ENCODE results near the gene C1orf216. TPM values are rescaled to one million over a fixed set of nuclear protein-coding genes. Genes with fewer than 3 reads are reported as not detected.

Gene C1orf216
- total RNA-seq, 1 donor from 2014 or later = 20.7 TPM

Other genes starting within 250 kb of the C1orf216 start
- gene KIAA0319L, start 161.5 kb downstream of the C1orf216 start, total RNA-seq = 66.9 TPM
- 28.6 TPM for gene NCDN, start 161.1 kb downstream of the C1orf216 start, total RNA-seq
- gene TFAP2E, start 145.6 kb downstream of the C1orf216 start, total RNA-seq = 3.4 TPM
- gene PSMB2, start 77.4 kb downstream of the C1orf216 start, total RNA-seq = 36.5 TPM
- gene CLSPN, start 51.1 kb upstream of the C1orf216 start, total RNA-seq = 0.40 TPM
- gene AGO4, start 89.1 kb upstream of the C1orf216 start, total RNA-seq = 24.9 TPM
- 30.3 TPM for gene AGO1, start 164.3 kb upstream of the C1orf216 start, total RNA-seq
- gene AGO3, start 212.2 kb upstream of the C1orf216 start, total RNA-seq = 55.1 TPM